Fibroblast of skin of back (primary cell): ENCODE measurements around the gene CMTM1.

Experiments
- DNase-seq: peaks from one replicate; pipeline ENCODE4 v3.0.0-alpha.2; 2013

The CMTM1 gene

GRCh38 chr16:66538910-66539309, 27.3 kb upstream of the CMTM1 start:
- DNase-seq = no peak

GRCh38 chr16:66539623-66540469, 26.4 kb upstream of the CMTM1 start:
- no peak for DNase-seq

- DNase-seq = no peak
Measured at GRCh38 chr16:66541388-66542355, 24.6 kb upstream of the CMTM1 start.

GRCh38 chr16:66542396-66542795, 23.8 kb upstream of the CMTM1 start:
- DNase-seq = no peak

- DNase-seq = no peak
Measured at GRCh38 chr16:66543541-66543940, 22.7 kb upstream of the CMTM1 start.

- no peak for DNase-seq
Measured at GRCh38 chr16:66544016-66544757, 22.1 kb upstream of the CMTM1 start.

- DNase-seq = no peak
Measured at GRCh38 chr16:66547101-66547989, 18.9 kb upstream of the CMTM1 start.

- DNase-seq = no peak
Measured at GRCh38 chr16:66548068-66548467, 18.2 kb upstream of the CMTM1 start.

- DNase-seq = no peak
Measured at GRCh38 chr16:66548868-66549267, 17.4 kb upstream of the CMTM1 start.

- peak; percentile 79 for DNase-seq
Measured at GRCh38 chr16:66549284-66550131, 16.7 kb upstream of the CMTM1 start, which contains the start of gene TK2. TK2 (minus strand) TSS chr16:66550122; CDS start chr16:66550061, 61 bp downstream.

- DNase-seq = peak; percentile 40
Measured at GRCh38 chr16:66551348-66551759, 14.9 kb upstream of the CMTM1 start.

- DNase-seq = no peak
Measured at GRCh38 chr16:66551788-66552285, 14.4 kb upstream of the CMTM1 start.

GRCh38 chr16:66552286-66553177, 13.7 kb upstream of the CMTM1 start, which contains the start of gene CKLF:
CKLF (plus strand) TSS chr16:66552576; CDS start chr16:66552716, 140 bp downstream.
- DNase-seq = peak; percentile 87

GRCh38 chr16:66553223-66553622, 13.0 kb upstream of the CMTM1 start:
- DNase-seq = no peak

GRCh38 chr16:66554021-66554420, 12.2 kb upstream of the CMTM1 start:
- no peak for DNase-seq

GRCh38 chr16:66554495-66554894, 11.7 kb upstream of the CMTM1 start:
- DNase-seq = no peak

GRCh38 chr16:66560107-66560506, 6.1 kb upstream of the CMTM1 start:
- no peak for DNase-seq

- DNase-seq = no peak
Measured at GRCh38 chr16:66561381-66562080, 4.7 kb upstream of the CMTM1 start.
